Activated CD8-positive, alpha-beta T cell treated with anti-CD3 and anti-CD28 coated beads for 36 hours (primary cell): ENCODE measurements around the gene PPP2R5D. TPM values are rescaled to one million over a fixed set of nuclear protein-coding genes. Genes with fewer than 3 reads are reported as not detected.

ENCODE experiments used
- ATAC-seq: fragments of 200-7000 bp; cut with Tn5 transposase; one replicate; pipeline ENCODE4 v1.10.0; 2021; ENCODE audit warnings: mild to moderate bottlenecking, moderate library complexity
- CTCF ChIA-PET: fragments of 350-600 bp; sonication (Branson Sonifier 250); formaldehyde crosslinking; loops from one replicate; lab custom pipeline; 2021; ENCODE audit warnings: antibody characterized with exemption; lab: Charles Lee
- POLR2A ChIA-PET: fragments of 350-600 bp; sonication (Branson Sonifier 250); formaldehyde crosslinking; loops from one replicate; lab custom pipeline; 2021; ENCODE audit warnings: antibody characterized with exemption; lab: Charles Lee
- DNase-seq: peaks from one replicate; pipeline ENCODE4 v3.0.0-alpha.2; 2020
- H3K27ac Mint-ChIP-seq: one replicate; pipeline ENCODE4 v1.8.0; 2021; ENCODE audit warnings: mild to moderate bottlenecking, mixed read lengths
- H3K27me3 Mint-ChIP-seq: one replicate; pipeline ENCODE4 v1.8.0; 2021; ENCODE audit warnings: mixed read lengths
- H3K36me3 Mint-ChIP-seq: one replicate; pipeline ENCODE4 v1.8.0; 2021; ENCODE audit warnings: low read depth, mixed read lengths
- H3K4me1 Mint-ChIP-seq: one replicate; pipeline ENCODE4 v1.8.0; 2021; ENCODE audit warnings: low read depth, mixed read lengths
- H3K4me3 Mint-ChIP-seq: one replicate; pipeline ENCODE4 v1.8.0; 2021; ENCODE audit warnings: mild to moderate bottlenecking, moderate library complexity, mixed read lengths
- H3K9me3 Mint-ChIP-seq: one replicate; pipeline ENCODE4 v1.8.0; 2021; ENCODE audit warnings: mixed read lengths
- CTCF ChIP-seq: fragments of 200-600 bp; IDR thresholded peaks from one replicate; pipeline ENCODE4 v1.8.0; 2022; ENCODE audit warnings: antibody characterized with exemption, mild to moderate bottlenecking
- intact Hi-C: fragments of 100-400 bp; cut with micrococcal nuclease; formaldehyde crosslinking; loops from one replicate; pipeline ENCODE4 v1.10.0; 2022
- total RNA-seq, 2 experiments: library from RNA; stranded (reverse); gene quantifications; one replicate each; pipeline ENCODE4 v1.2.3, GENCODE V29; 2021

The PPP2R5D gene
- total RNA-seq: 10 to 100 TPM; 41.6 to 47.5 TPM

DNA sequence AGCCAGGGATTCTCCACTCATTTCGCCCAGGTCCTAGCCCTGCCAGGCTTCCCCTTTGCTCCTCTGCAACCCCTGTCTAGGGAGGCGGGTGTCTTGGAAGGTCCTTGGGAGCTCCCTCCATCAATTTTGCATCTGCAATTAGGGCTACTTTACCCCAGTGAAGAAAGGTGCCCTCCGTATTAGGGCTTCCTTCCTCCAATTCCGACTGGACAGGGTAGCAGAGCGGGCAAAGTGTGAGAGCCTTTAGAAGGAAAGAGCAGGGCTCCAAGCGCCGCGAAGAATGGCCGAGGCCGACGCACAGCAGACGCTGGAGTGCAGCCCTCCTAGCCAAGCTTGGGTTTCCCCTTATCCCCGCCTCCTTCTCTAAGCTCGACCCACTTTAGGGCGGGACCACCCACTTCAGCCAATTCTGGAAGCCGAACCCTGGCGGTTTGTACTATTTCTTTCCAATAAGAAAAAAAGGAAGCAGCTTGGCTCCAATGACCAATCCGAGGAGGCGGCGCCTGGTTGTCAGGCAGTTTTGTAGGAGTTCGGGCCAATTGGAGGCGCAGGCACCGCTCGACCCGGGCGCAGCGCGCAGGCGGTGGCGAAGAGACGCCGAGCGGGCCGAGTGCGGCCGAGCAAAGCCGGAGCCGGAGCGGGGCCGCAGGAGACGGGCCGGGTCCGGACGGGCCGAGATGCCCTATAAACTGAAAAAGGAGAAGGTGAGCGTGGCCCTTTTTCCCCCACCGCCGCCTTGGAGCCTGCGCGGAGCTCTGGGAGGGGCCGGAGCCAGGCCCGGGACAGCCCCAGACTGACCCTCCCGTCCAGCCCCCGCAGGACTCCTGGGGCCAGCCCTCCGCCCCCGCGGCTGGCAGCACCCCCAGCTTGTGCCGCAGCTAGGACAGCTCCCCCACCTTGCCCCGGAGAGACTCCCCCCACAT lies at the start of gene PPP2R5D:
Gene PPP2R5D (plus strand): TSS at position 570 of the 923 bp plus-strand sequence. CDS start 108 bp downstream, at position 678.
- no peak for TF ChIP-seq CTCF
- ChIA-PET CTCF (interaction anchor here (1.0 to 1.8 kb wide), 5 partner anchors 25 to 245 kb away, joined by 3 to 7 read pairs (median 3); partner anchors contain the start of gene DNPH1), POLR2A (interaction anchor here (0.6 to 2.2 kb wide), 13 partner anchors 9 to 253 kb away, joined by 3 to 17 read pairs (median 5); partner anchors contain the start of genes CNPY3, KLC4, KLHDC3 and MEA1)
- Mint-ChIP-seq H3K27ac (peak within 1 kb of the TSS; percentile 84), H3K36me3 (peaks cover 6% of the 10 kb centered on the region), H3K27me3 (no peaks in the 10 kb centered on the region), H3K4me1 (peaks cover 55% of the 10 kb centered on the region), H3K9me3 (no peaks in the 10 kb centered on the region), H3K4me3 (peak within 1 kb of the TSS; percentile 88)
- ATAC-seq (peak; percentile 94), DNase-seq (peak; percentile 99)
- intact Hi-C loops: no loop called here

DNA sequence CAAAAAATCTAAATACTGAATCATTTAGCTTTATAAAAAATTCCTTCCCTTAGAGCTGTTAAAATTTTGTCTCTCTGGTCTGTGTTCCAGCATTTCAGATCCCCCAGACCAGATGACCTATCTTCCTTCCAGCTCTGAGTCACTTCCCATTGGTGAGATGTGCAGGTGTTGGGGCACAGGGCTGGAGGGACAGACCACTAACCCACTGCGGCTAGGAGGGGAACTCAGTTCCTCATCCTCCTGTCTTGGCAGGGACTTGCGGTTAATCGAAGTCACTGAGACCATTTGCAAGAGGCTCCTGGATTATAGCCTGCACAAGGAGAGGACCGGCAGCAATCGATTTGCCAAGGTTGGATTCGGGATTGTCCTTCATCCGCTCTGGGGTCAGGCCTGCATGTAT lies 49.0 kb upstream of the PPP2R5D start:
- H3K9me3 Mint-ChIP-seq: no peaks in the 10 kb centered on the region
- H3K27me3 Mint-ChIP-seq: no peaks in the 10 kb centered on the region
- DNase-seq: no peak
- POLR2A ChIA-PET: interaction anchor here (0.6 to 0.9 kb wide), 2 partner anchors 14 to 44 kb away, joined by 3 to 4 read pairs; partner anchors contain the start of gene PEX6
- no peak overlapping the region for H3K4me3 Mint-ChIP-seq
- CTCF ChIA-PET: interaction anchor here (0.8 to 1.0 kb wide), 2 partner anchors 27 to 35 kb away, joined by 3 read pairs; no protein-coding TSS in a partner anchor
- peak overlapping the region; percentile 77 for H3K27ac Mint-ChIP-seq
- no peak for TF ChIP-seq CTCF
- H3K4me1 Mint-ChIP-seq: peaks cover 40% of the 10 kb centered on the region
- no peak for ATAC-seq
- intact Hi-C loops: no loop called here
- H3K36me3 Mint-ChIP-seq: peaks cover 66% of the 10 kb centered on the region

- Mint-ChIP-seq H3K9me3 (no peaks in the 10 kb centered on the region), H3K27me3 (no peaks in the 10 kb centered on the region), H3K36me3 (peaks cover 63% of the 10 kb centered on the region), H3K27ac (no peak overlapping the region), H3K4me3 (no peak overlapping the region), H3K4me1 (peaks cover 41% of the 10 kb centered on the region)
- no peak for TF ChIP-seq CTCF
- ChIA-PET POLR2A (interaction anchor here (1.0 kb wide), 1 partner anchor 17 kb away, joined by 3 read pairs; no protein-coding TSS in a partner anchor), CTCF (no interaction called here)
- intact Hi-C loops: no loop called here
- no peak for DNase-seq
- no peak for ATAC-seq
Measured at GRCh38 chr6:42936398-42936797, 48.0 kb upstream of the PPP2R5D start.

- ChIA-PET POLR2A (interaction anchor here (0.6 to 0.8 kb wide), 3 partner anchors 8 to 13 kb away, joined by 3 read pairs; no protein-coding TSS in a partner anchor), CTCF (interaction anchor here (1.4 kb wide), 1 partner anchor 37 kb away, joined by 3 read pairs; no protein-coding TSS in a partner anchor)
- no peaks in the 10 kb centered on the region for H3K27me3 Mint-ChIP-seq
- peaks cover 52% of the 10 kb centered on the region for H3K36me3 Mint-ChIP-seq
- H3K4me1 Mint-ChIP-seq: peaks cover 29% of the 10 kb centered on the region
- no peaks in the 10 kb centered on the region for H3K9me3 Mint-ChIP-seq
- H3K4me3 Mint-ChIP-seq: no peak overlapping the region
- intact Hi-C loops: no loop called here
- no peak for TF ChIP-seq CTCF
- DNase-seq (no peak), ATAC-seq (no peak)
- peak overlapping the region; percentile 52 for H3K27ac Mint-ChIP-seq
Measured at GRCh38 chr6:42937548-42938427, 46.6 kb upstream of the PPP2R5D start.
